GM23338 (cell line): ENCODE measurements around the gene DDAH2. TPM values are rescaled to one million over a fixed set of nuclear protein-coding genes. Genes with fewer than 3 reads are reported as not detected.

Experiments used
- ATAC-seq: fragments of 200-7000 bp; cut with Tn5 transposase; 3 replicates; pipeline ENCODE4 v1.9.1; 2020
- DNase-seq: peaks from one replicate; pipeline ENCODE4 v3.0.0-alpha.2; 2015; ENCODE audit warnings: low spot score
- H2AFZ ChIP-seq: fragments of 200-600 bp; sonication (generic); 2 replicates; pipeline ENCODE4 v1.8.0; 2016; ENCODE audit warnings: antibody characterized with exemption, mild to moderate bottlenecking, moderate library complexity
- H3F3A ChIP-seq: fragments of 200-600 bp; sonication (generic); replicated peaks from 2 replicates; pipeline ENCODE4 v1.8.0; 2017; ENCODE audit warnings: antibody characterized with exemption, mixed run types, low read depth
- H3K27ac ChIP-seq: fragments of 200-600 bp; sonication (generic); 2 replicates; pipeline ENCODE4 v1.6.1; 2016; ENCODE audit warnings: low read depth
- H3K27me3 ChIP-seq: fragments of 200-600 bp; sonication (generic); 2 replicates; pipeline ENCODE4 v1.8.0; 2016; ENCODE audit warnings: mild to moderate bottlenecking, mixed run types, moderate library complexity; ENCODE audit not compliant: insufficient read depth
- H3K36me3 ChIP-seq: fragments of 200-600 bp; sonication (generic); 2 replicates; pipeline ENCODE4 v1.8.0; 2016; ENCODE audit warnings: mild to moderate bottlenecking; ENCODE audit not compliant: insufficient read depth
- H3K4me1 ChIP-seq: fragments of 200-600 bp; sonication (generic); 2 replicates; pipeline ENCODE4 v1.8.0; 2016; ENCODE audit warnings: mild to moderate bottlenecking, moderate library complexity; ENCODE audit not compliant: insufficient read depth
- H3K4me2 ChIP-seq: fragments of 200-600 bp; sonication (generic); 2 replicates; pipeline ENCODE4 v1.7.1; 2017; ENCODE audit warnings: mixed run types
- H3K4me3 ChIP-seq: fragments of 200-600 bp; sonication (generic); 2 replicates; pipeline ENCODE4 v1.6.1; 2016; ENCODE audit warnings: mixed run types
- H3K79me2 ChIP-seq: fragments of 200-600 bp; sonication (generic); replicated peaks from 2 replicates; pipeline ENCODE4 v1.8.0; 2017; ENCODE audit warnings: mild to moderate bottlenecking; ENCODE audit not compliant: insufficient read depth
- H3K9me2 ChIP-seq: fragments of 200-600 bp; sonication (generic); 2 replicates; pipeline ENCODE4 v1.8.0; 2017; ENCODE audit not compliant: insufficient read depth
- H4K20me1 ChIP-seq: fragments of 200-600 bp; sonication (generic); replicated peaks from 2 replicates; pipeline ENCODE4 v1.8.0; 2017; ENCODE audit warnings: mild to moderate bottlenecking; ENCODE audit not compliant: insufficient read depth
- H3K27ac Mint-ChIP-seq: 2 replicates; pipeline ENCODE4 v1.8.0; 2020; ENCODE audit warnings: inconsistent platforms, mild to moderate bottlenecking, moderate library complexity, mixed read lengths
- H3K27me3 Mint-ChIP-seq: 3 replicates; pipeline ENCODE4 v1.8.0; 2022; ENCODE audit warnings: low read depth, mild to moderate bottlenecking, moderate library complexity, mixed read lengths, inconsistent platforms; ENCODE audit not compliant: insufficient read depth, poor library complexity
- H3K36me3 Mint-ChIP-seq: 3 replicates; pipeline ENCODE4 v1.8.0; 2021; ENCODE audit warnings: low read depth, mild to moderate bottlenecking, inconsistent platforms, moderate library complexity, mixed read lengths
- H3K4me1 Mint-ChIP-seq: 3 replicates; pipeline ENCODE4 v1.8.0; 2020; ENCODE audit warnings: mild to moderate bottlenecking, inconsistent platforms, mixed read lengths
- H3K4me3 Mint-ChIP-seq: 3 replicates; pipeline ENCODE4 v1.8.0; 2021; ENCODE audit warnings: moderate library complexity, mild to moderate bottlenecking, inconsistent platforms, mixed read lengths
- H3K9me3 Mint-ChIP-seq: 3 replicates; pipeline ENCODE4 v1.8.0; 2020; ENCODE audit warnings: moderate library complexity, mild to moderate bottlenecking, inconsistent platforms, mixed read lengths
- CREB1 ChIP-seq: fragments of 250-450 bp; sonication (Bioruptor Pico); IDR thresholded peaks from 2 replicates; pipeline ENCODE4 v1.5.0; 2020; ENCODE audit warnings: low read depth, mild to moderate bottlenecking, moderate library complexity
- CTCF ChIP-seq, 2 experiments: fragments of 200-600 bp in 1 of 2; sonication (generic) in 1 of 2; conservative IDR thresholded peaks; 2 replicates each; pipeline versions ENCODE4 v1.5.1 to v1.6.1; 2016 to 2017; ENCODE audit warnings: antibody characterized with exemption in 2 of 2, low read depth in 2 of 2, mild to moderate bottlenecking in 2 of 2, moderate library complexity in 1 of 2
- ETS1 ChIP-seq: IDR thresholded peaks from 2 replicates; pipeline ENCODE4 v1.6.1; 2016; ENCODE audit warnings: antibody characterized with exemption
- EZH2 ChIP-seq: fragments of 200-600 bp; sonication (generic); IDR thresholded peaks from one replicate; pipeline ENCODE4 v1.8.0; 2017; ENCODE audit warnings: antibody characterized with exemption, mild to moderate bottlenecking, low read depth; ENCODE audit not compliant: unreplicated experiment
- EZH2phosphoT487 ChIP-seq: fragments of 200-600 bp; sonication (generic); IDR thresholded peaks from one replicate; pipeline ENCODE4 v1.8.1; 2018; ENCODE audit warnings: antibody characterized with exemption; ENCODE audit not compliant: unreplicated experiment
- JUNB ChIP-seq: IDR thresholded peaks from one replicate; pipeline ENCODE4 v1.6.1; 2016; ENCODE audit warnings: antibody characterized with exemption; ENCODE audit not compliant: unreplicated experiment
- NANOG ChIP-seq: IDR thresholded peaks from 2 replicates; pipeline ENCODE4 v1.6.1; 2016; ENCODE audit warnings: antibody characterized with exemption, borderline replicate concordance
- POLR2AphosphoS5 ChIP-seq: IDR thresholded peaks from 2 replicates; pipeline ENCODE4 v1.6.1; 2016; ENCODE audit warnings: antibody characterized with exemption, low read depth
- REST ChIP-seq: IDR thresholded peaks from one replicate; pipeline ENCODE4 v1.6.1; 2018; ENCODE audit warnings: antibody characterized with exemption; ENCODE audit not compliant: unreplicated experiment
- STAT1 ChIP-seq: IDR thresholded peaks from one replicate; pipeline ENCODE4 v1.6.1; 2016; ENCODE audit warnings: antibody characterized with exemption; ENCODE audit not compliant: unreplicated experiment
- ZNF114 ChIP-seq: fragments of 250-450 bp; sonication (Bioruptor Pico); IDR thresholded peaks from 2 replicates; pipeline ENCODE4 v1.5.0; 2020; ENCODE audit warnings: mild to moderate bottlenecking, moderate library complexity
- ZNF331 ChIP-seq: fragments of 250-450 bp; sonication (Bioruptor Pico); IDR thresholded peaks from 2 replicates; pipeline ENCODE4 v1.5.0; 2020; ENCODE audit warnings: low read depth, mild to moderate bottlenecking, moderate library complexity
- ZNF462 ChIP-seq: fragments of 250-450 bp; sonication (Bioruptor Pico); IDR thresholded peaks from 2 replicates; pipeline ENCODE4 v1.5.0; 2020; ENCODE audit warnings: mild to moderate bottlenecking, moderate library complexity
- polyA plus RNA-seq: library from polyadenylated mRNA; unstranded; fragments of >200 nt; fragmentation: Nextera tagmentation; extraction: Ambion mirVana; gene quantifications from 2 replicates; pipeline ENCODE4 v1.2.1, GENCODE V29; 2016
- total RNA-seq: library from RNA; depleted of rRNA; stranded (reverse); fragments of >200 nt; shearing (Covaris generic); gene quantifications from 2 replicates; pipeline ENCODE4 v1.2.3, GENCODE V29; 2014

DDAH2 gene
- total and polyA plus RNA-seq, 2 experiments from 2014 or later: 58.7 to 65.1 TPM

- ATAC-seq (no peak), DNase-seq (no peak)
- no peak overlapping the region for H3K27ac Mint-ChIP-seq
- Histone ChIP-seq H3K79me2 (no peaks in the 10 kb centered on the region), H3K4me1 (peaks cover 9% of the 10 kb centered on the region), H3K27ac (no peak overlapping the region), H2AFZ (no peak overlapping the region), H3K4me3 (no peak overlapping the region), H3K4me2 (no peak overlapping the region), H4K20me1 (no peaks in the 10 kb centered on the region), H3F3A (no peaks in the 10 kb centered on the region), H3K27me3 (no peaks in the 10 kb centered on the region), H3K9me2 (no peaks in the 10 kb centered on the region), H3K36me3 (no peaks in the 10 kb centered on the region)
- H3K9me3 Mint-ChIP-seq: no peaks in the 10 kb centered on the region; the same call in 2 of the 3 replicates
- peaks cover 22% of the 10 kb centered on the region for H3K27me3 Mint-ChIP-seq
- H3K4me1 Mint-ChIP-seq: peaks cover 7% of the 10 kb centered on the region; the same call in 2 of the 3 replicates
- TF ChIP-seq EZH2phosphoT487: no peak
- TF ChIP-seq JUNB: no peak
- no peak for TF ChIP-seq CTCF (conservative IDR thresholded peaks at IDR 0.05; ENCODE audit: low read depth in 2 of 2)
- TF ChIP-seq CREB1 (CRISPR knock-in tag): no peak
- no peak for TF ChIP-seq ZNF114 (CRISPR knock-in tag)
- TF ChIP-seq ZNF462: no peak
- no peak for TF ChIP-seq ZNF331 (CRISPR knock-in tag)
- no peak for TF ChIP-seq EZH2
- TF ChIP-seq NANOG: no peak
- TF ChIP-seq ETS1: no peak
- TF ChIP-seq REST: no peak
- no peak for TF ChIP-seq STAT1
- no peak for TF ChIP-seq POLR2AphosphoS5
- no peak overlapping the region for H3K4me3 Mint-ChIP-seq
- H3K36me3 Mint-ChIP-seq: no peaks in the 10 kb centered on the region
Observed at GRCh38 chr6:31770860-31771259, 41.8 kb upstream of the DDAH2 start.
